HAP-1 (cell line): ENCODE results near the gene AANAT.
"Not testable (repeated sequence)": the region's sequence is repeated elsewhere in the genome, so short reads cannot be mapped to it uniquely, and the experiment has no call there.

Experiments used
- DNase-seq, 2 experiments: peaks; one replicate each; pipeline ENCODE4 v3.0.0-alpha.2; 2016 to 2020; ENCODE audit warnings: low spot score in 2 of 2
- H3K27me3 ChIP-seq: fragments of 250-450 bp; sonication (Bioruptor Pico); 2 replicates; pipeline ENCODE4 v1.5.1; 2020; ENCODE audit warnings: low read depth, mild to moderate bottlenecking, moderate library complexity
- H3K36me3 ChIP-seq: fragments of 250-450 bp; sonication (Bioruptor Pico); replicated peaks from 2 replicates; pipeline ENCODE4 v1.5.1; 2020; ENCODE audit warnings: mild to moderate bottlenecking
- H3K4me1 ChIP-seq: fragments of 250-450 bp; sonication (Bioruptor Pico); 2 replicates; pipeline ENCODE4 v1.5.1; 2020; ENCODE audit warnings: mild to moderate bottlenecking
- H3K4me3 ChIP-seq: fragments of 250-450 bp; sonication (Bioruptor Pico); 2 replicates; pipeline ENCODE4 v1.5.1; 2020; ENCODE audit warnings: mild to moderate bottlenecking, moderate library complexity
- H3K9me3 ChIP-seq: fragments of 250-450 bp; sonication (Bioruptor Pico); 2 replicates; pipeline ENCODE4 v1.5.1; 2020; ENCODE audit warnings: mild to moderate bottlenecking, moderate library complexity
- in situ Hi-C: fragments of 300-500 bp; cut with MboI; formaldehyde crosslinking; loops from 3 replicates; pipeline ENCODE4 v1.14.3; 2020; ENCODE audit warnings: low sequenced_read_pairs, inconsistent platforms, mixed read lengths

Gene AANAT

GRCh38 chr17:76504117-76504516 lies 36.7 kb downstream of the AANAT start:
- peaks cover 8% of the 10 kb centered on the region for H3K4me1 ChIP-seq
- no peaks in the 10 kb centered on the region for H3K27me3 ChIP-seq
- H3K36me3 ChIP-seq: no peaks in the 10 kb centered on the region
- H3K9me3 ChIP-seq: no peaks in the 10 kb centered on the region
- no peak for DNase-seq
- H3K4me3 ChIP-seq: no peak overlapping the region
- in situ Hi-C loops: no loop called here

- no peaks in the 10 kb centered on the region for H3K36me3 ChIP-seq
- no peaks in the 10 kb centered on the region for H3K27me3 ChIP-seq
- no peaks in the 10 kb centered on the region for H3K9me3 ChIP-seq
- peak; percentile 68 to 90 for DNase-seq
- H3K4me3 ChIP-seq: no peak overlapping the region
- H3K4me1 ChIP-seq: peaks cover 1% of the 10 kb centered on the region
- in situ Hi-C loops: loop anchor here (5.0 kb wide), 3 partner anchors 39 to 214 kb away; partner anchors contain the start of gene AANAT
Observed at GRCh38 chr17:76506408-76507345, 39.3 kb downstream of the AANAT start.

- not testable (repeated sequence) for H3K27me3 ChIP-seq, H3K9me3 ChIP-seq, H3K4me3 ChIP-seq, H3K4me1 ChIP-seq, DNase-seq, H3K36me3 ChIP-seq
- in situ Hi-C loops: loop anchor here (5.0 kb wide), 3 partner anchors 41 to 216 kb away; partner anchors contain the start of gene AANAT
Observed at GRCh38 chr17:76508472-76509063, 41.2 kb downstream of the AANAT start.

- no peaks in the 10 kb centered on the region for H3K27me3 ChIP-seq
- no peaks in the 10 kb centered on the region for H3K9me3 ChIP-seq
- no peaks in the 10 kb centered on the region for H3K4me1 ChIP-seq
- H3K36me3 ChIP-seq: no peaks in the 10 kb centered on the region
- no peak for DNase-seq
- in situ Hi-C loops: no loop called here
- H3K4me3 ChIP-seq: no peak overlapping the region
Observed at GRCh38 chr17:76510831-76511244, 43.4 kb downstream of the AANAT start.

- H3K4me3 ChIP-seq: no peak overlapping the region
- no peak for DNase-seq
- H3K9me3 ChIP-seq: no peaks in the 10 kb centered on the region
- no peaks in the 10 kb centered on the region for H3K36me3 ChIP-seq
- H3K4me1 ChIP-seq: no peaks in the 10 kb centered on the region
- H3K27me3 ChIP-seq: no peaks in the 10 kb centered on the region
- in situ Hi-C loops: no loop called here
Observed at GRCh38 chr17:76511668-76512365, 44.4 kb downstream of the AANAT start.

GRCh38 chr17:76512366-76513305 lies 45.2 kb downstream of the AANAT start:
- in situ Hi-C loops: no loop called here
- Histone ChIP-seq H3K27me3 (no peaks in the 10 kb centered on the region), H3K36me3 (no peaks in the 10 kb centered on the region), H3K4me1 (no peaks in the 10 kb centered on the region), H3K4me3 (no peak overlapping the region), H3K9me3 (no peaks in the 10 kb centered on the region)
- DNase-seq: no peak

- Histone ChIP-seq H3K4me3 (no peak overlapping the region), H3K27me3 (no peaks in the 10 kb centered on the region), H3K9me3 (no peaks in the 10 kb centered on the region), H3K36me3 (no peaks in the 10 kb centered on the region), H3K4me1 (no peaks in the 10 kb centered on the region)
- no peak for DNase-seq
- in situ Hi-C loops: no loop called here
Observed at GRCh38 chr17:76513306-76513692, 45.9 kb downstream of the AANAT start.

- H3K27me3 ChIP-seq, in situ Hi-C loops, H3K4me3 ChIP-seq, DNase-seq, H3K4me1 ChIP-seq, H3K9me3 ChIP-seq, H3K36me3 ChIP-seq: not testable (repeated sequence)
Observed at GRCh38 chr17:76514355-76514754, 47.0 kb downstream of the AANAT start.

- Histone ChIP-seq H3K4me3 (no peak overlapping the region), H3K27me3 (no peaks in the 10 kb centered on the region), H3K36me3 (no peaks in the 10 kb centered on the region), H3K9me3 (no peaks in the 10 kb centered on the region), H3K4me1 (no peaks in the 10 kb centered on the region)
- in situ Hi-C loops: no loop called here
- DNase-seq: no peak
Observed at GRCh38 chr17:76515274-76515949, 48.0 kb downstream of the AANAT start.

GRCh38 chr17:76517638-76518038 lies 50.2 kb downstream of the AANAT start:
- in situ Hi-C loops: no loop called here
- no peaks in the 10 kb centered on the region for H3K4me1 ChIP-seq
- no peaks in the 10 kb centered on the region for H3K27me3 ChIP-seq
- DNase-seq: no peak
- no peaks in the 10 kb centered on the region for H3K9me3 ChIP-seq
- H3K36me3 ChIP-seq: no peaks in the 10 kb centered on the region
- H3K4me3 ChIP-seq: no peak overlapping the region

GRCh38 chr17:76519048-76519966 lies 51.9 kb downstream of the AANAT start:
- in situ Hi-C loops: no loop called here
- no peak overlapping the region for H3K4me3 ChIP-seq
- no peak for DNase-seq
- H3K9me3 ChIP-seq: no peaks in the 10 kb centered on the region
- H3K4me1 ChIP-seq: no peaks in the 10 kb centered on the region
- H3K27me3 ChIP-seq: no peaks in the 10 kb centered on the region
- H3K36me3 ChIP-seq: no peaks in the 10 kb centered on the region
